WTC11 (cell line): ENCODE data around the gene S100P. TPM values are rescaled to one million over a fixed set of nuclear protein-coding genes. Genes with fewer than 3 reads are reported as not detected.
A peak's percentile ranks its signal among the peaks of the same experiment; 100 is the strongest.

Experiments
- ATAC-seq: fragments of 200-7000 bp; cut with Tn5 transposase; 2 replicates; pipeline ENCODE4 v1.10.0; 2021; ENCODE audit warnings: mild to moderate bottlenecking, moderate library complexity
- CTCF ChIA-PET: fragments of 300-600 bp; sonication (Branson Sonifier 250); formaldehyde crosslinking; loops from one replicate; lab custom pipeline; 2021; ENCODE audit warnings: antibody characterized with exemption; lab: Charles Lee
- POLR2A ChIA-PET: fragments of 350-600 bp; sonication (Branson Sonifier 250); formaldehyde crosslinking; loops from one replicate; lab custom pipeline; 2021; ENCODE audit warnings: antibody characterized with exemption; lab: Charles Lee
- DNase-seq: peaks from one replicate; pipeline ENCODE4 v3.0.0; 2021; ENCODE audit warnings: low spot score
- H3K27ac Mint-ChIP-seq: 2 replicates; pipeline ENCODE4 v1.8.0; 2021; ENCODE audit warnings: mixed read lengths
- H3K27me3 Mint-ChIP-seq: 2 replicates; pipeline ENCODE4 v1.8.0; 2021; ENCODE audit warnings: low read depth, mild to moderate bottlenecking, moderate library complexity, mixed read lengths
- H3K36me3 Mint-ChIP-seq: 2 replicates; pipeline ENCODE4 v1.8.0; 2021; ENCODE audit warnings: mixed read lengths
- H3K4me1 Mint-ChIP-seq: 2 replicates; pipeline ENCODE4 v1.8.0; 2022; ENCODE audit warnings: mixed read lengths
- H3K4me3 Mint-ChIP-seq: 2 replicates; pipeline ENCODE4 v1.8.0; 2021; ENCODE audit warnings: mild to moderate bottlenecking, moderate library complexity, mixed read lengths
- H3K9me3 Mint-ChIP-seq: 2 replicates; pipeline ENCODE4 v1.8.0; 2021; ENCODE audit warnings: mixed read lengths
- ATF1 ChIP-seq: sonication (generic); formaldehyde crosslinking; IDR thresholded peaks from 2 replicates; pipeline ENCODE4 v1.8.1; 2023; ENCODE audit warnings: mild to moderate bottlenecking, moderate library complexity, missing genetic modification reagents
- ATF2 ChIP-seq: sonication (generic); formaldehyde crosslinking; IDR thresholded peaks from 2 replicates; pipeline ENCODE4 v1.8.1; 2022; ENCODE audit warnings: low read depth, missing genetic modification reagents, borderline replicate concordance
- E2F4 ChIP-seq: sonication (generic); formaldehyde crosslinking; IDR thresholded peaks from 2 replicates; pipeline ENCODE4 v1.8.1; 2022; ENCODE audit warnings: low read depth, mild to moderate bottlenecking, moderate library complexity, missing genetic modification reagents, borderline replicate concordance
- FOXP4 ChIP-seq: sonication (generic); formaldehyde crosslinking; IDR thresholded peaks from 2 replicates; pipeline ENCODE4 v1.8.0; 2022; ENCODE audit warnings: mild to moderate bottlenecking, missing genetic modification reagents
- GRHL2 ChIP-seq: fragments of 250-450 bp; sonication (Bioruptor Pico); IDR thresholded peaks from 2 replicates; pipeline ENCODE4 v1.8.0; 2022; ENCODE audit warnings: mild to moderate bottlenecking, moderate library complexity; ENCODE audit not compliant: insufficient replicate concordance, severe bottlenecking
- NR3C1 ChIP-seq: sonication (generic); formaldehyde crosslinking; conservative IDR thresholded peaks from 2 replicates; pipeline ENCODE4 v1.8.1; 2023; ENCODE audit warnings: low read depth, mild to moderate bottlenecking, missing genetic modification reagents
- OVOL2 ChIP-seq: fragments of 250-450 bp; sonication (Bioruptor Pico); IDR thresholded peaks from 2 replicates; pipeline ENCODE4 v1.9.0; 2021; ENCODE audit warnings: mild to moderate bottlenecking, borderline replicate concordance
- PRDM15 ChIP-seq: sonication (generic); formaldehyde crosslinking; IDR thresholded peaks from 2 replicates; pipeline ENCODE4 v1.8.0; 2022; ENCODE audit warnings: missing genetic modification reagents
- TP53 ChIP-seq: sonication (generic); formaldehyde crosslinking; IDR thresholded peaks from 2 replicates; pipeline ENCODE4 v1.8.1; 2023; ENCODE audit warnings: mild to moderate bottlenecking, missing genetic modification reagents
- ZNF425 ChIP-seq: fragments of 250-450 bp; sonication (Bioruptor Pico); conservative IDR thresholded peaks from 2 replicates; pipeline ENCODE4 v1.9.0; 2021; ENCODE audit warnings: mild to moderate bottlenecking
- ZNF512 ChIP-seq: sonication (generic); formaldehyde crosslinking; IDR thresholded peaks from 2 replicates; pipeline ENCODE4 v1.8.1; 2022; ENCODE audit warnings: missing genetic modification reagents, borderline replicate concordance
- total RNA-seq: library from RNA; stranded (reverse); gene quantifications from 3 replicates; pipeline ENCODE4 v1.2.3, GENCODE V29; 2021

Gene S100P
- total RNA-seq, 1 experiment from 2014 or later = not detected

GRCh38 chr4:6692806-6693205 lies 872 bp upstream of the S100P start:
- Mint-ChIP-seq H3K27ac (peak overlapping the region; percentile 68; the same call in 1 of the 2 replicates), H3K9me3 (no peaks in the 10 kb centered on the region; the same call in 1 of the 2 replicates), H3K27me3 (no peaks in the 10 kb centered on the region), H3K36me3 (no peaks in the 10 kb centered on the region), H3K4me3 (no peak overlapping the region), H3K4me1 (peaks cover 27% of the 10 kb centered on the region)
- CTCF ChIA-PET = interaction anchor here (1.1 to 1.5 kb wide), 3 partner anchors 9 to 378 kb away, joined by 4 to 10 read pairs (median 6); no protein-coding TSS in a partner anchor
- DNase-seq = no peak
- POLR2A ChIA-PET = no interaction called here
- no peak for TF ChIP-seq ATF1
- TF ChIP-seq FOXP4 (CRISPR knock-in tag) = no peak
- no peak for TF ChIP-seq E2F4 (CRISPR knock-in tag)
- no peak for TF ChIP-seq OVOL2 (CRISPR knock-in tag)
- no peak for TF ChIP-seq TP53 (CRISPR knock-in tag)
- TF ChIP-seq NR3C1 (CRISPR knock-in tag) = no peak
- no peak for TF ChIP-seq GRHL2
- no peak for TF ChIP-seq ZNF425 (CRISPR knock-in tag)
- TF ChIP-seq ATF2 (CRISPR knock-in tag) = no peak
- TF ChIP-seq ZNF512 = no peak
- TF ChIP-seq PRDM15 (CRISPR knock-in tag) = no peak
- no peak for ATAC-seq
